Breast epithelium (tissue), 4 donors: ENCODE data around the gene IL1RAP. TPM values are rescaled to one million over a fixed set of nuclear protein-coding genes. Genes with fewer than 3 reads are reported as not detected.

Experiments used
- DNase-seq, 2 donors: peaks; one replicate each; pipeline ENCODE4 v3.0.0-alpha.2; 2019; ENCODE audit warnings: low spot score in 2 of 2
- H3K27ac ChIP-seq, 2 donors: fragments of 200-600 bp; sonication (generic) in 1 of 2; one replicate each; pipeline ENCODE4 v1.5.1; 2016 to 2019; ENCODE audit warnings: mild to moderate bottlenecking in 1 of 2
- H3K27me3 ChIP-seq, 2 donors: fragments of 200-600 bp; sonication (generic) in 1 of 2; one replicate each; pipeline versions ENCODE4 v1.5.1 to v1.6.0; 2017 to 2019; ENCODE audit warnings: control low read depth in 1 of 2, mild to moderate bottlenecking in 1 of 2
- H3K36me3 ChIP-seq: fragments of 200-600 bp; one replicate; pipeline ENCODE4 v1.5.1; 2019
- H3K4me1 ChIP-seq, 2 donors: fragments of 200-600 bp; sonication (generic); one replicate each; pipeline ENCODE4 v1.5.1; 2016 to 2019; ENCODE audit warnings: control low read depth in 1 of 2
- H3K4me3 ChIP-seq, 3 donors: fragments of 200-600 bp; sonication (generic); 1 replicate in 2 of 3; 2 replicates in 1 of 3; pipeline ENCODE4 v1.5.1; 2016 to 2019; ENCODE audit warnings: mild to moderate bottlenecking in 3 of 3, moderate library complexity in 2 of 3
- H3K9me3 ChIP-seq, 2 donors: fragments of 200-600 bp; sonication (generic) in 1 of 2; one replicate each; pipeline ENCODE4 v1.5.1; 2016 to 2019; ENCODE audit warnings: control low read depth in 1 of 2
- CTCF ChIP-seq, 3 donors: fragments of 450-650 bp; IDR thresholded peaks; one replicate each; pipeline ENCODE4 v1.5.1; 2016 to 2017; ENCODE audit warnings: antibody characterized with exemption in 3 of 3, mild to moderate bottlenecking in 3 of 3, moderate library complexity in 3 of 3
- POLR2A ChIP-seq: fragments of 450-650 bp; IDR thresholded peaks from one replicate; pipeline ENCODE4 v1.6.1; 2016; ENCODE audit warnings: antibody characterized with exemption, mild to moderate bottlenecking, moderate library complexity
- POLR2AphosphoS5 ChIP-seq, 3 donors: sonication (generic); formaldehyde crosslinking; IDR thresholded peaks; one replicate each; pipeline ENCODE4 v1.6.1; 2017; ENCODE audit warnings: antibody characterized with exemption in 3 of 3
- intact Hi-C: fragments of 100-400 bp; cut with DNase I; formaldehyde crosslinking; loops from one replicate; pipeline ENCODE4 v1.15.1; 2023; ENCODE audit warnings: low total_unique reads
- total RNA-seq, 3 donors: library from RNA; depleted of rRNA; stranded (reverse); fragments of >200 nt; gene quantifications; one replicate each; pipeline ENCODE4 v1.1.0, GENCODE V29; 2016

Gene IL1RAP
- total RNA-seq, 3 donors from 2014 or later: 11.8 to 15.4 (median 13.1) TPM

DNA sequence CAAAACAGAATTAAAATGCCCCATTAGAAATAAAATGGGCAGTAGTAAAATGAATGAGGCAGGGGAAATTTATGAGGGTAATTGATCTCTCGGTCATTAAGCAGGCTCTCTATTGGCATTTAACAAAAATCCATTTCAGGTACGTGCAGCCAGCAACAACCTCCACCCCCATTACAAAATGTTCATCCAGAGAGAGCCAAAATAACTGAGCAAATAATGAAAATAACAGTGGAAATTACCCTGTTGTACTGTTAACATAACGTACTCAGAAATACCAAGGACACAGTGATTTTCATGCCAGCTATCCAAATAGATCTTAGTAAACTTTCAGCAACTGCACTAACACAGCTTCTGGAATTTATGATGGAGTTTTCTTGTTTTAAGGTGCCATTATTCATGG, 127.7 kb downstream of the IL1RAP start:
- Histone ChIP-seq H3K27me3 (no peaks in the 10 kb centered on the region), H3K9me3 (no peaks in the 10 kb centered on the region), H3K27ac (no peak overlapping the region), H3K4me3 (no peak overlapping the region), H3K36me3 (no peaks in the 10 kb centered on the region), H3K4me1 (no peaks in the 10 kb centered on the region)
- TF ChIP-seq CTCF (IDR thresholded peaks at IDR 0.05): no peak
- no peak for TF ChIP-seq POLR2A
- TF ChIP-seq POLR2AphosphoS5 (IDR thresholded peaks at IDR 0.05): no peak
- intact Hi-C loops: no loop called here
- DNase-seq: no peak

DNA sequence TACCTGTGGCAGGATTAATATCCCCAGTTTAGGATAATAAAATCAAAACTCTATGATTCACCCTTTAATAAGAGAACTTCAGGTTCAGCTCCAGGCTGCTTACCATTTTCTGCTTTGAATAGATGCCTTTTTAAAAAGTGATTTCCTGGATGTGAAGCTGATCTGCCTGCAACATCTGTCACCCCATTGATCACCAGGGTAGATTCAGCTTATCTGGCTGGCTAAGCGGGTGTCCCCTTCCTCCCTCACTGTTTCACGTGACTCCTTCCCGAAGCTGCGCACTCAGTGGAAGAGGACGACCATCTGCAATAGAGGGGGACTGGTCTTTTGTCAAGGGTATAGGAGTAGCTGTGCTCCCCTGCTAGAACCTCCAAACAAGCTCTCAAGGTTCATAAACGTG, 128.1 kb downstream of the IL1RAP start:
- no peaks in the 10 kb centered on the region for H3K36me3 ChIP-seq
- intact Hi-C loops: no loop called here
- no peak overlapping the region for H3K4me3 ChIP-seq
- no peak for DNase-seq
- H3K27me3 ChIP-seq: no peaks in the 10 kb centered on the region
- TF ChIP-seq POLR2A (no peak), POLR2AphosphoS5 (IDR thresholded peaks at IDR 0.05) (no peak), CTCF (IDR thresholded peaks at IDR 0.05) (no peak)
- no peaks in the 10 kb centered on the region for H3K9me3 ChIP-seq
- no peak overlapping the region for H3K27ac ChIP-seq
- H3K4me1 ChIP-seq: no peaks in the 10 kb centered on the region

GRCh38 chr3:190644035-190644434, 130.2 kb downstream of the IL1RAP start:
- Histone ChIP-seq H3K9me3 (no peaks in the 10 kb centered on the region), H3K36me3 (no peaks in the 10 kb centered on the region), H3K4me1 (no peaks in the 10 kb centered on the region), H3K4me3 (no peak overlapping the region), H3K27ac (no peak overlapping the region), H3K27me3 (no peaks in the 10 kb centered on the region)
- intact Hi-C loops: no loop called here
- TF ChIP-seq POLR2AphosphoS5 (IDR thresholded peaks at IDR 0.05) (no peak), CTCF (IDR thresholded peaks at IDR 0.05) (no peak), POLR2A (no peak)
- DNase-seq: no peak

GRCh38 chr3:190644766-190645165, 130.9 kb downstream of the IL1RAP start:
- DNase-seq: no peak
- Histone ChIP-seq H3K27me3 (no peaks in the 10 kb centered on the region), H3K36me3 (no peaks in the 10 kb centered on the region), H3K9me3 (no peaks in the 10 kb centered on the region), H3K27ac (no peak overlapping the region), H3K4me3 (no peak overlapping the region), H3K4me1 (no peaks in the 10 kb centered on the region)
- no peak for TF ChIP-seq POLR2A
- intact Hi-C loops: no loop called here

GRCh38 chr3:190645932-190646460, 132.1 kb downstream of the IL1RAP start:
- no peak overlapping the region for H3K27ac ChIP-seq
- H3K4me1 ChIP-seq: no peaks in the 10 kb centered on the region
- DNase-seq: no peak
- no peak overlapping the region for H3K4me3 ChIP-seq
- no peaks in the 10 kb centered on the region for H3K27me3 ChIP-seq
- intact Hi-C loops: no loop called here
- TF ChIP-seq POLR2A (no peak), CTCF (IDR thresholded peaks at IDR 0.05) (no peak), POLR2AphosphoS5 (IDR thresholded peaks at IDR 0.05) (no peak)
- H3K9me3 ChIP-seq: no peaks in the 10 kb centered on the region
- no peaks in the 10 kb centered on the region for H3K36me3 ChIP-seq

DNA sequence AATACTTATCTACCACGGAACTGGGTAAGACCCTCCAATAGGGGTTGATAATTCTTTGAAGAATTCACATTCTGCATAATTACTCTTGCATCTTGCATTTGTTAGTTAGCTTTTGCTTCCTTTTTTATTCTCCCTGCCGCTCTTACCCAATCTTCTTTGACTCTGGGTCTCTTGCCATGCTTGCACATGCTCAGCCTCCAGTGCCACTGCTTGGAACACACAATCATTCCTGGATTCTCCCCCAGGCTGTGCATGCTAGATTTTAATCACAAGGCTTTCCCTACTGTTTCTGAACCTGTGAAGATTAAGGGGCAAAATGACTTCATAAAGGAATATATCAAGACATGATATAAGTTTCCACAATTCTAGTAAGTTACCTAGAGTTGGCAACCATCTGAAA, 133.1 kb downstream of the IL1RAP start:
- H3K36me3 ChIP-seq: no peaks in the 10 kb centered on the region
- intact Hi-C loops: no loop called here
- no peaks in the 10 kb centered on the region for H3K4me1 ChIP-seq
- no peaks in the 10 kb centered on the region for H3K9me3 ChIP-seq
- DNase-seq: no peak
- no peaks in the 10 kb centered on the region for H3K27me3 ChIP-seq
- TF ChIP-seq POLR2AphosphoS5 (IDR thresholded peaks at IDR 0.05): no peak
- no peak for TF ChIP-seq POLR2A
- TF ChIP-seq CTCF (IDR thresholded peaks at IDR 0.05): no peak
- H3K27ac ChIP-seq: no peak overlapping the region
- no peak overlapping the region for H3K4me3 ChIP-seq
